HUES64 (cell line): ENCODE data around the gene GPC6.

Source experiments
- H3K27ac ChIP-seq: 2 replicates; pipeline ENCODE4 v1.7.0; 2013; ENCODE audit warnings: low read depth, low read length, inconsistent platforms
- H3K27me3 ChIP-seq: 2 replicates; pipeline ENCODE4 v1.6.1; 2013; ENCODE audit warnings: mild to moderate bottlenecking, low read length; ENCODE audit not compliant: insufficient read depth
- H3K36me3 ChIP-seq: 2 replicates; pipeline ENCODE4 v1.6.1; 2013; ENCODE audit warnings: mild to moderate bottlenecking, low read length; ENCODE audit not compliant: insufficient read depth
- H3K4me1 ChIP-seq: 2 replicates; pipeline ENCODE4 v1.6.1; 2013; ENCODE audit warnings: mild to moderate bottlenecking, low read length, moderate library complexity; ENCODE audit not compliant: insufficient read depth
- H3K4me3 ChIP-seq: 2 replicates; pipeline ENCODE4 v1.5.1; 2013; ENCODE audit warnings: mild to moderate bottlenecking, low read length, moderate library complexity
- H3K9ac ChIP-seq: 2 replicates; pipeline ENCODE4 v1.6.1; 2013; ENCODE audit warnings: mild to moderate bottlenecking, low read depth, low read length
- H3K9me3 ChIP-seq: 2 replicates; pipeline ENCODE4 v1.6.1; 2013; ENCODE audit warnings: low read depth, low read length; ENCODE audit not compliant: insufficient read depth
- WGBS: fragments of 150-250, 120-280 bp; methylation state at CpG from one replicate; pipeline ENCODE4 v1.1.7; 2013; ENCODE audit warnings: missing lambda C conversion rate; 5-methylcytosine and 5-hydroxymethylcytosine counted together

Gene GPC6

GRCh38 chr13:93776936-93777335 lies 550.3 kb downstream of the GPC6 start:
- H3K9me3 ChIP-seq, result no peaks in the 10 kb centered on the region
- 90% methylated on average over 4 of the region's 5 CpGs for WGBS

GRCh38 chr13:93777504-93777903 lies 550.9 kb downstream of the GPC6 start:
- no peaks in the 10 kb centered on the region for H3K9me3 ChIP-seq
- H3K4me1 ChIP-seq, result peaks cover 10% of the 10 kb centered on the region; the same call in 1 of the 2 replicates
- 100% methylated on average over 1 of the region's 2 CpGs for WGBS
- H3K27ac ChIP-seq, result no peak overlapping the region
- H3K4me3 ChIP-seq, result no peak overlapping the region
- no peaks in the 10 kb centered on the region for H3K27me3 ChIP-seq
- H3K36me3 ChIP-seq, result no peaks in the 10 kb centered on the region
- no peak overlapping the region for H3K9ac ChIP-seq

More at GRCh38 chr13:93776936-93777335, 550.3 kb downstream of the GPC6 start:
- Histone ChIP-seq H3K27ac (no peak overlapping the region), H3K36me3 (no peaks in the 10 kb centered on the region), H3K9ac (no peak overlapping the region), H3K4me3 (no peak overlapping the region), H3K4me1 (peaks cover 10% of the 10 kb centered on the region; the same call in 1 of the 2 replicates), H3K27me3 (no peaks in the 10 kb centered on the region)

- Histone ChIP-seq H3K27me3 (no peaks in the 10 kb centered on the region), H3K9me3 (no peaks in the 10 kb centered on the region), H3K4me3 (no peak overlapping the region), H3K27ac (no peak overlapping the region), H3K4me1 (peaks cover 10% of the 10 kb centered on the region; the same call in 1 of the 2 replicates), H3K36me3 (no peaks in the 10 kb centered on the region), H3K9ac (no peak overlapping the region)
- WGBS, result 93% methylated on average over 1 of the region's 1 CpG
Measured at GRCh38 chr13:93778548-93778947, 551.9 kb downstream of the GPC6 start.

- Histone ChIP-seq H3K36me3 (no peaks in the 10 kb centered on the region), H3K4me3 (no peak overlapping the region), H3K9me3 (no peaks in the 10 kb centered on the region), H3K9ac (no peak overlapping the region), H3K4me1 (no peaks in the 10 kb centered on the region), H3K27ac (no peak overlapping the region), H3K27me3 (no peaks in the 10 kb centered on the region)
- 90% methylated on average over 1 of the region's 1 CpG for whole genome bisulfite sequencing
Measured at GRCh38 chr13:93784191-93784590, 557.6 kb downstream of the GPC6 start.

GRCh38 chr13:93786846-93787489 lies 560.4 kb downstream of the GPC6 start:
- Histone ChIP-seq H3K36me3 (no peaks in the 10 kb centered on the region), H3K27me3 (no peaks in the 10 kb centered on the region), H3K4me1 (no peaks in the 10 kb centered on the region), H3K9ac (no peak overlapping the region), H3K4me3 (no peak overlapping the region), H3K9me3 (no peaks in the 10 kb centered on the region), H3K27ac (no peak overlapping the region)
- 95% methylated on average over 4 of the region's 4 CpGs for WGBS

- no peaks in the 10 kb centered on the region for H3K27me3 ChIP-seq
- no peak overlapping the region for H3K27ac ChIP-seq
- H3K4me3 ChIP-seq, result no peak overlapping the region
- H3K9ac ChIP-seq, result no peak overlapping the region
- no peaks in the 10 kb centered on the region for H3K36me3 ChIP-seq
- H3K4me1 ChIP-seq, result no peaks in the 10 kb centered on the region
- 95% methylated on average over 2 of the region's 2 CpGs for WGBS
- no peaks in the 10 kb centered on the region for H3K9me3 ChIP-seq
Measured at GRCh38 chr13:93788456-93788855, 561.8 kb downstream of the GPC6 start.

GRCh38 chr13:93789058-93789457 lies 562.5 kb downstream of the GPC6 start:
- H3K4me1 ChIP-seq, result no peaks in the 10 kb centered on the region
- H3K4me3 ChIP-seq, result no peak overlapping the region
- H3K9me3 ChIP-seq, result no peaks in the 10 kb centered on the region
- no peak overlapping the region for H3K9ac ChIP-seq
- H3K27ac ChIP-seq, result no peak overlapping the region
- H3K27me3 ChIP-seq, result no peaks in the 10 kb centered on the region
- no peaks in the 10 kb centered on the region for H3K36me3 ChIP-seq
- 93% methylated on average over 1 of the region's 2 CpGs for WGBS

- no peak overlapping the region for H3K27ac ChIP-seq
- no peaks in the 10 kb centered on the region for H3K4me1 ChIP-seq
- H3K9ac ChIP-seq, result no peak overlapping the region
- H3K36me3 ChIP-seq, result no peaks in the 10 kb centered on the region
- no peaks in the 10 kb centered on the region for H3K9me3 ChIP-seq
- WGBS, result 77% methylated on average over 3 of the region's 3 CpGs
- H3K4me3 ChIP-seq, result no peak overlapping the region
- H3K27me3 ChIP-seq, result no peaks in the 10 kb centered on the region
Measured at GRCh38 chr13:93794197-93794885, 567.7 kb downstream of the GPC6 start.

GRCh38 chr13:93797463-93797862 lies 570.9 kb downstream of the GPC6 start:
- 67% methylated on average over 2 of the region's 2 CpGs for WGBS
- no peaks in the 10 kb centered on the region for H3K36me3 ChIP-seq
- no peaks in the 10 kb centered on the region; the same call in 1 of the 2 replicates for H3K4me1 ChIP-seq
- no peaks in the 10 kb centered on the region for H3K9me3 ChIP-seq
- no peak overlapping the region for H3K27ac ChIP-seq
- no peak overlapping the region for H3K4me3 ChIP-seq
- no peaks in the 10 kb centered on the region for H3K27me3 ChIP-seq
- no peak overlapping the region for H3K9ac ChIP-seq

GRCh38 chr13:93800342-93800741 lies 573.7 kb downstream of the GPC6 start:
- H3K4me1 ChIP-seq, result peaks cover under 1% of the 10 kb centered on the region
- no peak overlapping the region for H3K9ac ChIP-seq
- H3K9me3 ChIP-seq, result no peaks in the 10 kb centered on the region
- H3K27ac ChIP-seq, result peak overlapping the region; percentile 10; the same call in 1 of the 2 replicates
- no peaks in the 10 kb centered on the region for H3K27me3 ChIP-seq
- no peak overlapping the region for H3K4me3 ChIP-seq
- 91% methylated on average over 3 of the region's 3 CpGs for WGBS
- H3K36me3 ChIP-seq, result no peaks in the 10 kb centered on the region

GRCh38 chr13:93805736-93806135 lies 579.1 kb downstream of the GPC6 start:
- no peak overlapping the region for H3K4me3 ChIP-seq
- H3K9me3 ChIP-seq, result no peaks in the 10 kb centered on the region
- no peaks in the 10 kb centered on the region for H3K27me3 ChIP-seq
- no peaks in the 10 kb centered on the region for H3K36me3 ChIP-seq
- no peak overlapping the region for H3K9ac ChIP-seq
- 91% methylated on average over 2 of the region's 2 CpGs for WGBS
- H3K27ac ChIP-seq, result no peak overlapping the region
- peaks cover 40% of the 10 kb centered on the region for H3K4me1 ChIP-seq
